GM10248 (cell line): ENCODE results near the gene ELOVL5.

Experiments used
- CTCF ChIA-PET: fragments of 300-600 bp; sonication (Branson Sonifier 250); formaldehyde crosslinking; extraction: SDS; loops from one replicate; lab custom pipeline; 2021; ENCODE audit warnings: antibody characterized with exemption; lab: Yijun Ruan, JAX
- POLR2A ChIA-PET: fragments of 350-650 bp; sonication (Branson Sonifier 250); formaldehyde crosslinking; extraction: SDS; loops from one replicate; lab custom pipeline; 2020; ENCODE audit warnings: antibody characterized with exemption; lab: Yijun Ruan, JAX
- DNase-seq: peaks from one replicate; pipeline ENCODE4 v3.0.0; 2012; ENCODE audit errors: extremely low spot score
- CTCF ChIP-seq: IDR thresholded peaks from 2 replicates; pipeline ENCODE4 v1.5.1; 2012; ENCODE audit warnings: mild to moderate bottlenecking, low read depth; ENCODE audit errors: extremely low read depth, missing control alignments, control extremely low read depth

ELOVL5 gene

GRCh38 chr6:53360093-53360912, 11.6 kb upstream of the ELOVL5 start:
- no peak for TF ChIP-seq CTCF
- POLR2A ChIA-PET = no interaction called here
- DNase-seq = no peak
- CTCF ChIA-PET = interaction anchor here (0.9 to 1.9 kb wide), 5 partner anchors 12 to 21 kb away, joined by 3 to 4 read pairs (median 3); partner anchors contain the start of gene ELOVL5

GRCh38 chr6:53359843-53360092, 11.0 kb upstream of the ELOVL5 start:
- no peak for DNase-seq
- TF ChIP-seq CTCF = no peak
- ChIA-PET CTCF (interaction anchor here (0.9 to 1.9 kb wide), 4 partner anchors 11 to 20 kb away, joined by 3 to 4 read pairs (median 4); partner anchors contain the start of gene ELOVL5), POLR2A (interaction anchor here (0.6 to 0.9 kb wide), 3 partner anchors 12 to 22 kb away, joined by 3 to 4 read pairs (median 3); no protein-coding TSS in a partner anchor)

- ChIA-PET CTCF (interaction anchor here (0.9 to 1.9 kb wide), 3 partner anchors 11 to 19 kb away, joined by 3 to 4 read pairs (median 3); partner anchors contain the start of gene ELOVL5), POLR2A (interaction anchor here (0.6 to 0.9 kb wide), 3 partner anchors 11 to 22 kb away, joined by 3 to 4 read pairs (median 3); no protein-coding TSS in a partner anchor)
- TF ChIP-seq CTCF = no peak
- peak; percentile 98 for DNase-seq
Observed at GRCh38 chr6:53359095-53359842, 10.5 kb upstream of the ELOVL5 start.

GRCh38 chr6:53358440-53359094, 9.8 kb upstream of the ELOVL5 start:
- no peak for TF ChIP-seq CTCF
- ChIA-PET CTCF (interaction anchor here (1.1 to 1.2 kb wide), 2 partner anchors 10 to 52 kb away, joined by 3 read pairs; partner anchors contain the start of gene ELOVL5), POLR2A (no interaction called here)
- no peak for DNase-seq

GRCh38 chr6:53357576-53358360, 9.0 kb upstream of the ELOVL5 start:
- ChIA-PET CTCF (interaction anchor here (1.2 kb wide), 1 partner anchor 53 kb away, joined by 3 read pairs; no protein-coding TSS in a partner anchor), POLR2A (no interaction called here)
- DNase-seq = no peak
- no peak for TF ChIP-seq CTCF
